T-cell (primary cell): Measurements from ENCODE around the gene SYTL1. TPM values are rescaled to one million over a fixed set of nuclear protein-coding genes. Genes with fewer than 3 reads are reported as not detected.

Source experiments
- ATAC-seq, 4 experiments: fragments of 200-7000 bp in 3 of 4; fragments of 150-1000 bp in 1 of 4; cut with Tn5 transposase; replicated peaks in 1 of 4; 1 replicate in 3 of 4; 2 replicates in 1 of 4; pipeline ENCODE4 v1.10.0; 2021; ENCODE audit warnings: moderate library complexity in 3 of 4, mild to moderate bottlenecking in 2 of 4, moderate number of reproducible peaks in 1 of 4
- CTCF ChIA-PET, 2 donors: fragments of 300-600 bp; sonication (Branson Sonifier 250); formaldehyde crosslinking; loops; one replicate each; lab custom pipeline; 2022; ENCODE audit warnings: antibody characterized with exemption in 2 of 2; lab: Charles Lee
- POLR2A ChIA-PET, 2 donors: fragments of 300-600 bp; sonication (Branson Sonifier 250); formaldehyde crosslinking; loops; one replicate each; lab custom pipeline; 2022; ENCODE audit warnings: antibody characterized with exemption in 2 of 2; lab: Charles Lee
- DNase-seq, 35 experiments: peaks; one replicate each; pipeline versions ENCODE4 v3.0.0 to v3.0.0-alpha.2; 2013 to 2023
- H3K27ac ChIP-seq: one replicate; pipeline ENCODE4 v1.5.1; 2013; ENCODE audit warnings: low read length
- H3K27me3 ChIP-seq, 2 experiments: replicated peaks in 1 of 2; 1 replicate in 1 of 2; 2 replicates in 1 of 2; pipeline versions ENCODE4 v1.6.1 to v1.7.0; 2013; ENCODE audit warnings: low read length in 1 of 2, mixed read lengths in 1 of 2; ENCODE audit not compliant: control insufficient read depth in 2 of 2, insufficient read depth in 2 of 2; ENCODE audit errors: extremely low read depth in 1 of 2
- H3K36me3 ChIP-seq, 2 donors: 1 replicate in 1 of 2; 2 replicates in 1 of 2; pipeline versions ENCODE4 v1.6.1 to v1.7.0; 2013; ENCODE audit warnings: low read length in 1 of 2; ENCODE audit not compliant: control insufficient read depth in 2 of 2, insufficient read depth in 1 of 2; ENCODE audit errors: extremely low read depth in 1 of 2
- H3K4me1 ChIP-seq, 2 experiments: 1 replicate in 1 of 2; 2 replicates in 1 of 2; pipeline versions ENCODE4 v1.6.1 to v1.7.0; 2013; ENCODE audit warnings: low read length in 2 of 2, mixed read lengths in 1 of 2; ENCODE audit not compliant: insufficient read depth in 2 of 2, control insufficient read depth in 1 of 2; ENCODE audit errors: extremely low read depth in 1 of 2
- H3K4me3 ChIP-seq, 2 donors: 1 replicate in 1 of 2; 2 replicates in 1 of 2; pipeline versions ENCODE4 v1.5.1 to v1.7.0; 2013; ENCODE audit warnings: mild to moderate bottlenecking in 2 of 2, low read length in 1 of 2, moderate library complexity in 1 of 2; ENCODE audit not compliant: control insufficient read depth in 1 of 2; ENCODE audit errors: extremely low read depth in 1 of 2
- H3K9me3 ChIP-seq: 2 replicates; pipeline ENCODE4 v1.7.0; 2013
- H3K27ac Mint-ChIP-seq, 2 donors: one replicate each; pipeline ENCODE4 v1.8.0; 2020 to 2021; ENCODE audit warnings: mild to moderate bottlenecking in 2 of 2, mixed read lengths in 2 of 2
- H3K27me3 Mint-ChIP-seq, 2 donors: one replicate each; pipeline ENCODE4 v1.8.0; 2021 to 2022; ENCODE audit warnings: mixed read lengths in 2 of 2
- H3K36me3 Mint-ChIP-seq: one replicate; pipeline ENCODE4 v1.8.0; 2021; ENCODE audit warnings: mixed read lengths
- H3K4me1 Mint-ChIP-seq, 3 donors: one replicate each; pipeline ENCODE4 v1.8.0; 2020 to 2022; ENCODE audit warnings: mixed read lengths in 3 of 3, mild to moderate bottlenecking in 1 of 3
- H3K4me3 Mint-ChIP-seq, 3 donors: one replicate each; pipeline ENCODE4 v1.8.0; 2020 to 2022; ENCODE audit warnings: mild to moderate bottlenecking in 3 of 3, mixed read lengths in 3 of 3, moderate library complexity in 3 of 3
- H3K9me3 Mint-ChIP-seq, 3 donors: one replicate each; pipeline ENCODE4 v1.8.0; 2020 to 2022; ENCODE audit warnings: mixed read lengths in 3 of 3
- WGBS: methylation state at CpG from one replicate; pipeline ENCODE4 v1.1.5; 2013; ENCODE audit warnings: missing lambda C conversion rate; ENCODE audit not compliant: insufficient coverage; 5-methylcytosine and 5-hydroxymethylcytosine counted together
- total RNA-seq, 35 experiments: library from RNA in 6 of 35; stranded (reverse) in 6 of 35; fragments of 120-200 nt in 1 of 35; gene quantifications; one replicate each; pipeline versions ENCODE4 v1.2.1 to v1.2.4 and lab custom pipeline; 2013 to 2026

The SYTL1 gene
- total RNA-seq, 5 donors from 2014 or later (not counting 1 experiment from before 2014, with no cell fraction given), result 169 to 240 (median 199) TPM

DNA sequence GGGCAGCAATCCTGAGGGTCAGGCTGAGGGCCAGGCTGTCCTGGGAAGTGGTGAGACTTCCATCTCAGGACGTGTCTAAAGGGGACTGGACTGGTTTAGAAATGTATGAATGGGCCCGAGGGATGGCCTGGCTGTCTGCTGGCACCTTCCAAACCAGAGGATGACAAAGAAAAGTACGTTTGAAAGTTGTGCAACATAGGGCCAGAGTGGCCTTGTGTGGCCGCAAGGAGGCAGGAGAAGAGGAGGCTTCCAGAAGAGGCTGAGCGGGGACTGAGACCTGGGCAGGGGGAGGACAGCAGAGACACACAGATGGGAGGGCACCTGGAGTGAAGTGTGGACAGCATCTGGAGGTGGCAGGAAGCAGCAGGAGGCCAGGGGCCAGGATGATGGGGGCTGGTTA is 2.6 kb upstream of the SYTL1 start:
- Histone ChIP-seq H3K4me3 (no peak overlapping the region), H3K36me3 (peaks cover 10 to 33% of the 10 kb centered on the region in 2 donors), H3K9me3 (no peaks in the 10 kb centered on the region), H3K4me1 (peaks cover 19 to 45% of the 10 kb centered on the region in 2 experiments), H3K27ac (no peak overlapping the region), H3K27me3 (no peaks in the 10 kb centered on the region)
- Mint-ChIP-seq H3K27ac (peak overlapping the region; percentile 88 to 91), H3K27me3 (no peaks in the 10 kb centered on the region), H3K9me3 (no peaks in the 10 kb centered on the region), H3K4me1 (peaks cover 34 to 49% (median 44%) of the 10 kb centered on the region in 3 donors), H3K36me3 (peaks cover 6% of the 10 kb centered on the region), H3K4me3 (peak overlapping the region in 2 of 3 donors; percentile 11 to 87)
- ChIA-PET POLR2A (no interaction called here), CTCF (no interaction called here)
- ATAC-seq (no peak), DNase-seq (no peak)
- WGBS, result 84% methylated on average over 5 of the region's 5 CpGs

DNA sequence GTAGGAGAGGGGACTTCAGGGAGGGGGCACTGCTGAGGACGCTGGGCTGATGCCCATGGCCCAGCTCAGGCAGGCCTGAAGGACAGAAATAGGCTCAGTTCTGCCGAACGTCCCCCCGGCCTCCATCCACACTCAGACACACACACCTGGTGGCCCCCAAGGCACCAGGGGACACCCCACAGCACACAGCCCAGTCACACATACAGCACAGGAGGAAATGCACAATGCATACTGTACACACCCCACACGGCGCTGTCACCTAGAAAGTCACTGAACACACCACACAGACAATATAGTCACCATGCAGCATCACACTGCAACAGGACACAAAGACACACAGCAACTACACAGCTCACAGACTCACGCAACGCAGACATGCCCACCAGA is 562 bp downstream of the SYTL1 start:
- ChIA-PET POLR2A (interaction anchor here in 1 of 2 donors (0.7 kb wide), 1 partner anchor 8 kb away, joined by 3 read pairs; no protein-coding TSS in a partner anchor), CTCF (interaction anchor here in 1 of 2 donors (0.6 to 1.1 kb wide), 2 partner anchors 14 to 875 kb away, joined by 3 to 5 read pairs; no protein-coding TSS in a partner anchor)
- peaks cover 51 to 70% (median 57%) of the 10 kb centered on the region in 3 donors for H3K4me1 Mint-ChIP-seq
- peak overlapping the region; percentile 91 for H3K27ac ChIP-seq
- peak overlapping the region; percentile 88 to 94 for H3K27ac Mint-ChIP-seq
- H3K4me3 Mint-ChIP-seq, result peak overlapping the region; percentile 86 to 94 (median 87)
- peaks cover 8 to 22% of the 10 kb centered on the region in 2 donors for H3K36me3 ChIP-seq
- H3K36me3 Mint-ChIP-seq, result peaks cover 9% of the 10 kb centered on the region
- no peaks in the 10 kb centered on the region for H3K9me3 Mint-ChIP-seq
- peak; percentile 28 to 54 (median 48) for ATAC-seq
- no peaks in the 10 kb centered on the region for H3K27me3 ChIP-seq
- no peaks in the 10 kb centered on the region for H3K27me3 Mint-ChIP-seq
- H3K4me1 ChIP-seq, result peaks cover 21 to 72% of the 10 kb centered on the region in 2 experiments
- H3K9me3 ChIP-seq, result no peaks in the 10 kb centered on the region
- peak overlapping the region; percentile 86 to 95 for H3K4me3 ChIP-seq
- 5% methylated on average over 8 of the region's 8 CpGs for WGBS
- DNase-seq, result peak in 4 of 35 experiments; percentile 29 to 61 (median 38)

DNA sequence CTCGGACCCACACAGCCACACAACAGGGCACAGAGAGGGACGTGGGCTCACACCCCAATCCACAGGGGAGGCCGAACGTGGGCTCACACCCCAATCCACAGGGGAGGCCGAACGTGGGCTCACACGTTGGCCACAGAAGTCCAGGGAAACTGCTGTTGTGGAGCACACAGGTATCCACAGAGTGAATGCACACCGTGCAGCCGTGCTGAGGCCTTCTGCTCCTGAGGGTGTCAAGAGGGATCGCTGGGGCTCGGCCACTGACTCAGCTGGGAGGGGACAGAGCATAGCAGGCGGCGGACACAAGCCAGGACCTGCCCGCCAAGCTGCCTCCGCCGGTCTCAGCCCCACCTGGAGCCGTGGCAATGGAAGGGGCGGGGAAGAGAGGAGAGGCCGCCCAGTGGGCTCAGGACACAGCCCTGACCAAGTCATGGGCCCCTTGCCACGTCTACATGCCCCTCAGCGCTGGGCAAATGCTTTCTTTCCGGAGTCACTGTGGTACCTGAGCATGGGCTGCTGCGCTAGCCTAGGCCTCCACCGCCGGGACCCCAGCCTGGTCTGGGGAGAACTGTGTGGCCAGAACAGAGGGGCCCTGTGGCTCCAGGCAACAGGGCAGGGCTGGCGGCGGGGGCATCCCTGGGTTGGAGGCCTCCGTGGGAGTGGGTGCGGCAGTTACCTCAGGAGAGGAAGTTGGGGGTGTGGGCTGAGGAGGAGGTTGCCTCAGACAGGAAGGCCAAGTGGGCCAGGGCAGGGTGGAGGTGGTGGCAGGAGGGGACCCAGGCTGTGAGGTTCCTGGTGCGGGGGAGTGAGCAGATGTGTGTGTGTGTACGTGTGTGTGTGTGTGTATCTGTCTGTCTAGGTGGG is 1.2 kb downstream of the SYTL1 start:
- H3K36me3 Mint-ChIP-seq, result peaks cover 9% of the 10 kb centered on the region
- H3K4me3 ChIP-seq, result peak overlapping the region; percentile 86 to 95
- H3K27me3 Mint-ChIP-seq, result no peaks in the 10 kb centered on the region
- H3K27ac ChIP-seq, result peak overlapping the region; percentile 91
- no peaks in the 10 kb centered on the region for H3K9me3 Mint-ChIP-seq
- WGBS, result 1% methylated on average over 30 of the region's 31 CpGs
- peaks cover 54 to 74% (median 61%) of the 10 kb centered on the region in 3 donors for H3K4me1 Mint-ChIP-seq
- CTCF ChIA-PET, result interaction anchor here in 1 of 2 donors (0.9 to 1.3 kb wide), 3 partner anchors 10 to 47 kb away, joined by 3 to 4 read pairs (median 3); no protein-coding TSS in a partner anchor
- H3K4me1 ChIP-seq, result peaks cover 21 to 78% of the 10 kb centered on the region in 2 experiments
- POLR2A ChIA-PET, result interaction anchor here in 1 of 2 donors (1.0 kb wide), 1 partner anchor 16 kb away, joined by 3 read pairs; no protein-coding TSS in a partner anchor
- H3K27me3 ChIP-seq, result no peaks in the 10 kb centered on the region
- H3K9me3 ChIP-seq, result no peaks in the 10 kb centered on the region
- peaks cover 8 to 26% of the 10 kb centered on the region in 2 donors for H3K36me3 ChIP-seq
- H3K4me3 Mint-ChIP-seq, result peak overlapping the region; percentile 86 to 94 (median 87)
- H3K27ac Mint-ChIP-seq, result peak overlapping the region; percentile 88 to 94
- peak; percentile 82 to 83 (median 83) for ATAC-seq
- peak; percentile 66 to 85 (median 79) for DNase-seq

GRCh38 chr1:27343639-27344025 is 1.8 kb downstream of the SYTL1 start:
- H3K27me3 ChIP-seq, result no peaks in the 10 kb centered on the region
- H3K9me3 Mint-ChIP-seq, result no peaks in the 10 kb centered on the region
- H3K36me3 ChIP-seq, result peaks cover 8 to 26% of the 10 kb centered on the region in 2 donors
- peaks cover 54 to 74% (median 62%) of the 10 kb centered on the region in 3 donors for H3K4me1 Mint-ChIP-seq
- no peaks in the 10 kb centered on the region for H3K27me3 Mint-ChIP-seq
- H3K27ac Mint-ChIP-seq, result peak overlapping the region; percentile 88 to 94
- peak overlapping the region; percentile 86 to 94 (median 87) for H3K4me3 Mint-ChIP-seq
- ATAC-seq (peak in 1 of 4 experiments; percentile 7), DNase-seq (no peak)
- peaks cover 9% of the 10 kb centered on the region for H3K36me3 Mint-ChIP-seq
- no peaks in the 10 kb centered on the region for H3K9me3 ChIP-seq
- ChIA-PET POLR2A (interaction anchor here in 1 of 2 donors (1.0 kb wide), 1 partner anchor 17 kb away, joined by 3 read pairs; no protein-coding TSS in a partner anchor), CTCF (interaction anchor here in 1 of 2 donors (0.9 to 1.3 kb wide), 3 partner anchors 11 to 47 kb away, joined by 3 to 4 read pairs (median 3); no protein-coding TSS in a partner anchor)
- peak overlapping the region; percentile 86 to 95 for H3K4me3 ChIP-seq
- peaks cover 22 to 80% of the 10 kb centered on the region in 2 experiments for H3K4me1 ChIP-seq
- H3K27ac ChIP-seq, result peak overlapping the region; percentile 91
- WGBS, result 0% methylated on average over 1 of the region's 5 CpGs

DNA sequence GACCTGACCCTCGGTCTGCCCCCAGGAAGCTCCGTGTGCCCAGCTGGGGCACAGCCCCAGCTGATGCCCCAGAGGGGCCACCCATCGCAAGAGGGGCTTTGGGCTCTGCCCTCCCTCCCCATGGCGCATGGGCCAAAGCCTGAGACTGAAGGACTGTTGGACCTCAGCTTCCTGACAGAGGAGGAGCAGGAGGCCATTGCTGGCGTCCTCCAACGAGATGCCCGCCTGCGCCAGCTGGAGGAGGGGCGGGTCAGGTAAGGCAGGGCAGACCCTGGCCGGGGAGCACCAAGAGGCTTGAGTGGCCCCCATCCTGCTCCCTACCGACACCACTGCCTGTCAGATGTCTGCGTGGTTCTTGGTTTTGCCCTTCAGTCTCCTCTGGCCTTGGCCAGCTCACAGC is 3.5 kb downstream of the SYTL1 start:
- Mint-ChIP-seq H3K27ac (peak overlapping the region; percentile 84 to 86), H3K36me3 (peaks cover 9% of the 10 kb centered on the region), H3K27me3 (no peaks in the 10 kb centered on the region), H3K4me1 (peaks cover 41 to 62% (median 46%) of the 10 kb centered on the region in 3 donors), H3K9me3 (no peaks in the 10 kb centered on the region), H3K4me3 (peak overlapping the region in 2 of 3 donors; percentile 66 to 68)
- Histone ChIP-seq H3K27me3 (no peaks in the 10 kb centered on the region), H3K4me3 (peak overlapping the region in 1 of 2 donors; percentile 17), H3K4me1 (peaks cover 16 to 81% of the 10 kb centered on the region in 2 experiments), H3K9me3 (no peaks in the 10 kb centered on the region), H3K36me3 (peaks cover 12 to 32% of the 10 kb centered on the region in 2 donors), H3K27ac (no peak overlapping the region)
- ChIA-PET CTCF (interaction anchor here in 1 of 2 donors (0.8 to 1.8 kb wide), 2 partner anchors 13 to 43 kb away, joined by 3 to 7 read pairs; no protein-coding TSS in a partner anchor), POLR2A (interaction anchor here (0.5 to 0.6 kb wide), 2 partner anchors 171 to 258 kb away, joined by 3 to 4 read pairs; partner anchors contain the start of gene AHDC1 (in 1 of the 2))
- WGBS, result 93% methylated on average over 12 of the region's 12 CpGs
- ATAC-seq (no peak), DNase-seq (no peak)

- Histone ChIP-seq H3K27ac (no peak overlapping the region), H3K36me3 (peaks cover 20 to 43% of the 10 kb centered on the region in 2 donors), H3K4me1 (peaks cover 10 to 71% of the 10 kb centered on the region in 2 experiments), H3K27me3 (no peaks in the 10 kb centered on the region), H3K9me3 (no peaks in the 10 kb centered on the region), H3K4me3 (no peak overlapping the region)
- CTCF ChIA-PET, result interaction anchor here in 1 of 2 donors (1.8 kb wide), 1 partner anchor 42 kb away, joined by 7 read pairs; no protein-coding TSS in a partner anchor
- H3K27me3 Mint-ChIP-seq, result no peaks in the 10 kb centered on the region
- no peaks in the 10 kb centered on the region for H3K9me3 Mint-ChIP-seq
- 80% methylated on average over 1 of the region's 8 CpGs for WGBS
- peaks cover 33 to 52% (median 39%) of the 10 kb centered on the region in 3 donors for H3K4me1 Mint-ChIP-seq
- ATAC-seq (no peak), DNase-seq (no peak)
- peak overlapping the region; percentile 57 to 77 for H3K27ac Mint-ChIP-seq
- H3K4me3 Mint-ChIP-seq, result peak overlapping the region in 2 of 3 donors; percentile 37 to 68
- peaks cover 9% of the 10 kb centered on the region for H3K36me3 Mint-ChIP-seq
- POLR2A ChIA-PET, result no interaction called here
These were observed 4.5 kb downstream of the SYTL1 start for GRCh38 chr1:27346357-27346756.
